Central memory CD8-positive, alpha-beta T cell (primary cell): ENCODE measurements around the gene CHL1.

ENCODE experiments used
- ATAC-seq: fragments of 150-1000 bp; cut with Tn5 transposase; replicated peaks from 2 replicates; pipeline ENCODE4 v1.10.0; 2022; ENCODE audit warnings: mild to moderate bottlenecking, moderate FRiP score, moderate number of reproducible peaks; ENCODE audit not compliant: poor library complexity, severe bottlenecking; ENCODE audit errors: extremely low read depth
- DNase-seq, 2 donors: peaks; one replicate each; pipeline ENCODE4 v3.0.0; 2021; ENCODE audit warnings: low spot score in 2 of 2
- H3K27ac Mint-ChIP-seq: one replicate; pipeline ENCODE4 v1.8.0; 2022; ENCODE audit warnings: low read depth, mild to moderate bottlenecking, moderate library complexity, mixed read lengths
- H3K27me3 Mint-ChIP-seq: one replicate; pipeline ENCODE4 v1.8.0; 2022; ENCODE audit warnings: mixed read lengths
- H3K36me3 Mint-ChIP-seq: one replicate; pipeline ENCODE4 v1.8.0; 2022; ENCODE audit warnings: mild to moderate bottlenecking, moderate library complexity, mixed read lengths; ENCODE audit not compliant: insufficient read depth
- H3K4me1 Mint-ChIP-seq: one replicate; pipeline ENCODE4 v1.8.0; 2022; ENCODE audit warnings: mixed read lengths
- H3K4me3 Mint-ChIP-seq: one replicate; pipeline ENCODE4 v1.8.0; 2022; ENCODE audit warnings: mild to moderate bottlenecking, moderate library complexity, mixed read lengths
- H3K9me3 Mint-ChIP-seq: one replicate; pipeline ENCODE4 v1.8.0; 2022; ENCODE audit warnings: mixed read lengths

Gene CHL1

DNA sequence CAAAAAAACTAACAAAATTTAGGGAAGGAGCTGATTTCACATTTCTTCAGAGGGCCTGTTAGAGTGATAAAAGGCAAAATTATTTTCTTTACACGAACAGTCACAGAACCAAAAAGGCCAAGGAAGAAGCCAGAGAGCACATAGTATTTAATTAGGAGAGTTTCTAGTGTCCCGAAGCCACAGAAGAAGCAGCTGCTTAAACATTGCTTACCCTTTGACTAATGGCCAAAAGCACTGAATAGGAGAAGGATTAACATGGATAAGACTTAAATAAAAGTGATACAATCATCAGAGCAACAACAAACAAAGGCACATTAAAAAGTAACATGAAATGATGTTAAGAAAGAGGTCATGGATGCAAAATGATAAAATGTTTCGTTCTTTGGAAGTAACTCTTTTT lies 98.6 kb downstream of the CHL1 start:
- Mint-ChIP-seq H3K4me3 (no peak overlapping the region), H3K9me3 (peaks cover 20% of the 10 kb centered on the region), H3K36me3 (no peaks in the 10 kb centered on the region), H3K27me3 (no peaks in the 10 kb centered on the region), H3K4me1 (no peaks in the 10 kb centered on the region), H3K27ac (no peak overlapping the region)
- DNase-seq = no peak
- no peak for ATAC-seq

DNA sequence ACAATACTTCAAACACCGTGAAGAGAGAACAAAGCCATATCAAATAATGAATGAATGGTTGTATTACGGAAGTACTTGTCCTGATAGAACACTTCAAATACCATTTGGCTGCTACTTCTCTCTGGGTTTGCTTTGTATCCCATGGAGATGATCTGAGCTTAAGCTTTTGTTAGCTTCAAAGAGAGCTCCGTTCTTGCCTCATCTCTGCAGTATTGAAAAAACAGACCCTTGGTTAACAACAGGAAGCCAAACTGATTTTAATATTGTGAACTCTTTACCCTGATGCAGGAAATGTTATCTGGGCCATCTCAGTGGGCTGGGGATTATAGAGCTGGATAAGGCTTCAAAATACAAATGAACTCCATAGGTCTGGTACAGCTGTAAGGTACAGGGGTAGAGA lies 101.0 kb downstream of the CHL1 start:
- Mint-ChIP-seq H3K4me1 (no peaks in the 10 kb centered on the region), H3K9me3 (peaks cover 27% of the 10 kb centered on the region), H3K4me3 (no peak overlapping the region), H3K27ac (no peak overlapping the region), H3K36me3 (no peaks in the 10 kb centered on the region), H3K27me3 (no peaks in the 10 kb centered on the region)
- DNase-seq (no peak), ATAC-seq (no peak)

DNA sequence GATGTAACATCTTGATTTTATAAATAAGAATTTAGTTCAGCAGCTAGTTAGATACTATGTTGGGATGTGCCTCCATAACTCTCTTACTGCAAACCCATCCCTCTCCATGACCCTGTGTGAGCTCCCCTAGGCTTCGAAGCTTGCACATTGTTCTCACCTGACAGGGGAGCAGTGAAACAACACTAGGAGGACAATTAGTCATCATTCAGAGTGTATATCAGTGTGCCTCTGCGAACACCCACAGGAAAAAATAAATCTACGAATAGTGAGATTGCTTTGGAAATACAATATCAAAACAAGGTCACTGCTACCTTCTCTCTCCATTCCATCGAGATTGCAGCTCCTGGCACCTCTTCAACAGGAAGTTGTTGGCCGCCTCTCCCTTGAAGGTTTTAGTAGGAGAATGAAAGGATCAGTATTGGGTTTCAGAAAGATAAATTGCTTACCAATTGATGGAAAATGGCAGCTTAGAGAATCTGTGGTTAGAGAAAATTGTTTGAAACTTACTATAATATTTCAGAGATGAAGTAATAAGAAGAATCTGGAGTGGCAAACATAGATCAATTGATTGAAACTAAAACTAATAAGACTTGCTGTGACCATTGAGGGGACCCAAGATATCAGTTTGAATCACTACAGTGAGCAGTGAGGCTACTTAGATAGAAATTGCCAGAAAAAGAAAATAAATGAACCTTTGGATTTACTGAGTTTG lies 103.2 kb downstream of the CHL1 start:
- no peaks in the 10 kb centered on the region for H3K27me3 Mint-ChIP-seq
- DNase-seq (no peak), ATAC-seq (no peak)
- H3K27ac Mint-ChIP-seq = no peak overlapping the region
- H3K4me1 Mint-ChIP-seq = no peaks in the 10 kb centered on the region
- no peak overlapping the region for H3K4me3 Mint-ChIP-seq
- no peaks in the 10 kb centered on the region for H3K36me3 Mint-ChIP-seq
- H3K9me3 Mint-ChIP-seq = peaks cover 28% of the 10 kb centered on the region

DNA sequence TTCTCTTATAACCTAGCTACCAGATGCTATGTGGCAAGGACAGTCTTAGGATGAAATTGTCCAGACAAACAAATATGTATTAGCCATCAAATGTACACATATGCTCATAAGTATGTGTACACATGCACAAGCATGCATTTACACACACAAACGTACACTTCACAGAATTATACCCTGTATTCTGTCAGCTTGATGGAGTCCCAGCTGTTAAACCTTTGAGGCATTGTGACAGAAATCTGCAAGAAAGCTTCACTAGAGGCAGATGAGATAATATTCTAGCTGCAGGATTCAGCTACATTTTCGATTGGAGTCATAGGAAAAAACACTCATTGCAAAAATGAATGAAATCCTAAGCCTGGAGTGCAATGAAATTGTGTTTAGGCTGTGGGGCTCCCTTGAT lies 110.6 kb downstream of the CHL1 start:
- Mint-ChIP-seq H3K27ac (no peak overlapping the region), H3K36me3 (no peaks in the 10 kb centered on the region), H3K4me1 (no peaks in the 10 kb centered on the region), H3K9me3 (peaks cover 21% of the 10 kb centered on the region), H3K27me3 (no peaks in the 10 kb centered on the region), H3K4me3 (no peak overlapping the region)
- no peak for DNase-seq
- no peak for ATAC-seq

DNA sequence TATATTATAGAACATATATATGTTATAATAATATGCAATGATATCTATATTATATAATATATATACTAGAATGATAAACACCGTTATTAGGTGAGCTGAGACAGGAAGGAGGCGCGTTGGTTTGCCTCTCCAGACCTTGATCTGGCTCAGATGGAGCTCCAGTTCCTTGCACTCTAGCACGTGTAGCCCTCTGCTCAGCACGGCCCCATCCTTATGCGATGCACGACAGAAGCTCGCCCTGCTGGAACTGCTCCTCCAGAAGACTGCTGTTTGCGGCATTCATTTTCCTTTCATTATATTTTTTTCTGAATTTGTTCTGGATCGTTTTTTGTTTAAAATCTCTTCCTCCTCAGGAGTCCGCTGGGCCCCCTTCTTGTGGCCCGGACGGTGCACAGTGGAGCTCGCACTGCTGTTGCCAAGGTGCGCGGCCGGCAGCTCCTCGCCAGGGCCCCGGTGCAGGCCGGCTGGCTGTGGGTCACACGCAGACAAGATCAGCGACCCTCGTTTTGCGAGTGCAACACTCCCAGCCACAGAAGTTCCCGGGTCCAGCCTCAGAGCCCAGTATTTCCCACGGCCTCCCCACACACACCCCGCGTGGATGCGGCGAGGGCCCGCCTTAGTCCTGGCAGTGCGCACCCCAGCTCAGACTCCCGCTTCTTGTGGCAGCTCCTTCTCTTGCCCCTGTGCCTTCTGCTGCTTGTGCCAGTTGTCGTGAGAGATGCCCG lies 112.2 kb downstream of the CHL1 start:
- no peaks in the 10 kb centered on the region for H3K36me3 Mint-ChIP-seq
- no peak for DNase-seq
- no peak for ATAC-seq
- H3K9me3 Mint-ChIP-seq = peaks cover 12% of the 10 kb centered on the region
- no peak overlapping the region for H3K4me3 Mint-ChIP-seq
- no peaks in the 10 kb centered on the region for H3K27me3 Mint-ChIP-seq
- H3K27ac Mint-ChIP-seq = no peak overlapping the region
- no peaks in the 10 kb centered on the region for H3K4me1 Mint-ChIP-seq

DNA sequence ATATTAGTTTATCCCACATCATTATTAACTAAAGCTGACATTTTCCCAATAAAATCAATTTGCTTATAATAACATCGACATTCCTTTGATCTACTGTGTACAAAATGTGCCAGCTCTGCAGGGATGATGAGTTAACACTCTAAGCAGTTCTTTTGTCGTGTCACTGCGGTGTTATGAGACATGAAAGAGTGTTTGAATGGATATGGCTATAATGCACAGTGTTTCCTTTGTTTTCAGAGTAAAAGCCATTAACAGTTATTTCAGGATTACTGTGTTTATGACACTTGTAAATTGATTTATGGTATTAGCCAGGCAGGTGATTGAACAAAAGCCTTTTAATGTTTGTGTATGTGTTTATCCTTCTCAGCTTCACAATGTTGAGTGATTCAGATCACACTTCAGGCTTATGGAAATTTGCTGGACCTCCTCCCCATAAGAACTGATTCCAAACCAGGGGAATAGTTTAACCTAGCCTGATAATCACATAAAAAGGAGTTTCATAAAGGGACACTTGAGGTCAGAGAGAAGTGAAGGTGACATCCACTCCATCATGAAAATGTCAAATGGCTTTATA lies 115.7 kb downstream of the CHL1 start:
- no peaks in the 10 kb centered on the region for H3K27me3 Mint-ChIP-seq
- ATAC-seq (no peak), DNase-seq (no peak)
- H3K4me1 Mint-ChIP-seq = no peaks in the 10 kb centered on the region
- no peak overlapping the region for H3K4me3 Mint-ChIP-seq
- no peak overlapping the region for H3K27ac Mint-ChIP-seq
- H3K9me3 Mint-ChIP-seq = peaks cover 12% of the 10 kb centered on the region
- H3K36me3 Mint-ChIP-seq = no peaks in the 10 kb centered on the region

DNA sequence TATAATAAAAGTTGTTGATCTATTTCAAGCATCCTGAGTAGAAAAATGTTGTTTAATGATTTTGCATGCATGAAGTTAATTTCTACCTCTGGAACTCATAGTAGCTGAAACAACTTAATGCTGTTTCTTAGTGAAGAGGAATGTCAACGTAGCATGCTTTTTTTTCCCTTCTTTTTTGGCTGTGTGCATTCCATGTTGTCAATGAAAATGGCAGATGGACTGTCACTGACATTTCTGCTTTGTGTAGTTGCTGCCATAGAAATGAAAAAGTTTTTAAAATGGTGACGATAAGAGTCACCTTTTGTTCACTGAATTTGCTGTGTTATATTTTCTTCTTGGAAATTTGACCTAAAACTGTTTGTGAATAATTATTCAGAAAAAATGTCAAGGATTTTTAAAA lies 116.3 kb downstream of the CHL1 start:
- Mint-ChIP-seq H3K4me1 (no peaks in the 10 kb centered on the region), H3K27ac (no peak overlapping the region)
- ATAC-seq = no peak

DNA sequence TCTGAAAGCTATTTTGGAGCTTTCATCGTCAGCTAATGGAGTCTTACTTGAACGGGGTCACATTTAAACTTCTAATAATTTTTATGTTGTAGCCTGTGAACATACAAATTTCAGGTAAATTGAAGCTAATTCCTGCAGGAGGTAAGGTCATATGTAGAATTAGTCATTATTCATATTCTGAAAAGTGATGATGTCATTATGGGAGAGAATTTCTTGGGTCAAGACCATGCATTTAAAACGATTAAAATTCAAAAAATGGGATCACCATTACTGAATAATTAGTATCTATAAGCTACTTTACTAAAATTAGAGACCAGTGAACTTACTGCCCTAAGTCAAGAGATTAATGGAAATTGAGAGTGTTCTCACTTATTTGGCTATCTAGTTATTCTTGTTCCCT lies 120.4 kb downstream of the CHL1 start:
- Mint-ChIP-seq H3K36me3 (no peaks in the 10 kb centered on the region), H3K27me3 (no peaks in the 10 kb centered on the region), H3K9me3 (peaks cover 5% of the 10 kb centered on the region), H3K4me3 (no peak overlapping the region), H3K4me1 (no peaks in the 10 kb centered on the region), H3K27ac (no peak overlapping the region)
- no peak for ATAC-seq
- no peak for DNase-seq

More for the DNA sequence above, 116.3 kb downstream of the CHL1 start:
- no peaks in the 10 kb centered on the region for H3K27me3 Mint-ChIP-seq
- no peaks in the 10 kb centered on the region for H3K36me3 Mint-ChIP-seq
- H3K4me3 Mint-ChIP-seq = no peak overlapping the region
- peaks cover 12% of the 10 kb centered on the region for H3K9me3 Mint-ChIP-seq
- DNase-seq = no peak

DNA sequence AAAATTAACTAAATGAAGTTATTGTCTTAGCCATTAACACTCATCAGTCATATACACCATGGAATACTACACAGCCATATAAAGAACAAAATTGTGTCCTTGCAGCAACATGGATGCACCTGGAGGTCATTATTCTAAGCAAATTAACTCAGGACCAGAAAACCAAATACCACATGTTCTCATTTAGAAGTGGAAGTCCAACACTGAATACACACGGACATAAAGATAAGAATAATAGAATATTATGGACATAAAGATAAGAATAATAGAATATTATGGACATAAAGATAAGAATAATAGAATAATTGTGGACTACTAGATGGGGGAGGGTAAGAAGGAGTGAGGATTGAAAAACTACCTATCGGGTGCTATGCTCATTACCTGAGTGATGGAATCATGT lies 122.3 kb downstream of the CHL1 start:
- ATAC-seq (no peak), DNase-seq (no peak)
- H3K27ac Mint-ChIP-seq = no peak overlapping the region
- peaks cover 5% of the 10 kb centered on the region for H3K9me3 Mint-ChIP-seq
- H3K27me3 Mint-ChIP-seq = no peaks in the 10 kb centered on the region
- H3K36me3 Mint-ChIP-seq = no peaks in the 10 kb centered on the region
- H3K4me1 Mint-ChIP-seq = no peaks in the 10 kb centered on the region
- H3K4me3 Mint-ChIP-seq = no peak overlapping the region

DNA sequence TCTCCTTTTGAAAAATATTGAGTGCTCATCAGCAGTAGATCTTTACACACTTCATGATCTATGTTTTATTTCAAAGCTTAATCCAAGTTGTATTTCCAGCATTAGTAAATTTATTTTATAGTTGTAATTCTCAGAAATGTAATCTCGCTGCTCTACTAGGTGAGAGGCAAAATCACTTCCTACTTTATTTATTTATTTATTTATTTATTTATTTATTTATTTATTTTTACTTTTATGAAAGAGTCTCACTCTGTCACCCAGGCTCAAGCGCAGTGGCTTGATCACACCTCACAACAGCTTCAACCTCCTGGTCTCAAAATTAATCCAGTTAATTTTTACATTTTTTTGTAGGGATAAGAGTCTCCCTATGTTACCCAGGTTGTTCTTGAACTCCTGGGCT lies 127.9 kb downstream of the CHL1 start:
- Mint-ChIP-seq H3K9me3 (no peaks in the 10 kb centered on the region), H3K4me1 (no peaks in the 10 kb centered on the region), H3K36me3 (no peaks in the 10 kb centered on the region), H3K4me3 (no peak overlapping the region), H3K27me3 (no peaks in the 10 kb centered on the region), H3K27ac (no peak overlapping the region)
- ATAC-seq = no peak
- no peak for DNase-seq

DNA sequence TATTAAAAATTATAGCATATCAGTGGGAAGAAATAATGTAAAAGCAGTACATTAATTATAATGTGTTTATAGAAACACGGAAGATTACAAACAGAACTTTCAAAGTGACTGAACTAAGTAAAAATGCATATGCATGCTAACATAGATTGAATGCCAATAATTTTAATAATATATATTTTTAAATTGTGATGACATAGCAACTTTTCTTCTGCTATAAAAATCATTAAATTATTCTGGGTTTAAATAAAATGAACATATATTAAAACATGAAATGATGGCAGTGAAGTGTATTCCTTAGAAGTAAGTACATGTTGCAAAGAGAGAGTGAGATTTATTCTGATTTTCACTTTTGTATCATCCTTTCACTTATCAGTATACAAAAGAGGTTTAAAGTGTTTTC lies 128.9 kb downstream of the CHL1 start:
- ATAC-seq (no peak), DNase-seq (no peak)
- Mint-ChIP-seq H3K36me3 (no peaks in the 10 kb centered on the region), H3K4me1 (no peaks in the 10 kb centered on the region), H3K27me3 (no peaks in the 10 kb centered on the region), H3K27ac (no peak overlapping the region), H3K9me3 (no peaks in the 10 kb centered on the region), H3K4me3 (no peak overlapping the region)

DNA sequence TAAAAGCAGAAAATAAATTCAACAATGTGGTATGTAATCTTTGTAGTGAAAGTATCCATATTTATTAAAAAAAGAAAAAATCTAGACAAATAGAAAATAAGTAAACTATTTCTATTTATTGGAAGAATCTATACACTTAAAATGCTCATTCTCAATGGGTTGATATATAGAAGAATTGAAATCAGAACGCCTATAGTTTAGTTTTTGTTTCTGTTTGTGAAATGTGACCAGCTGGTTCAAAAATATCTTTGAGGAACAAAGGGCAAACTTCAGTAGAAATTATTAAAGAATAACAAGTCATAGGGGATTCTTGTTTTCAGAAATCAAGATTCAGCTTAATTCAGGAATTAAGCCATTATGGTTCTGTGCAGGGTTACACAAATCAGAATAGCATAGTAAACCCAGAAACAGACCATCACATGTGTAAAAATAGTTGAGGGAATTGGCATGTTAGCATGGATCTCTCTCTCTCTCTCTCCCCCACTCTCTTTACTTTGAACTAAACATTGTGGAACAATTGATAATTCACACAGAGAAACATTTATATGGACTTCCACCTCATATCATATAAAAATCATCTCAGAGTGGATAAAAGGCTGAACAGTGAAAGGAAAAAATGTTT lies 134.0 kb downstream of the CHL1 start:
- Mint-ChIP-seq H3K4me1 (no peaks in the 10 kb centered on the region), H3K9me3 (no peaks in the 10 kb centered on the region), H3K27ac (no peak overlapping the region), H3K4me3 (no peak overlapping the region), H3K36me3 (no peaks in the 10 kb centered on the region), H3K27me3 (no peaks in the 10 kb centered on the region)
- ATAC-seq (no peak), DNase-seq (no peak)

DNA sequence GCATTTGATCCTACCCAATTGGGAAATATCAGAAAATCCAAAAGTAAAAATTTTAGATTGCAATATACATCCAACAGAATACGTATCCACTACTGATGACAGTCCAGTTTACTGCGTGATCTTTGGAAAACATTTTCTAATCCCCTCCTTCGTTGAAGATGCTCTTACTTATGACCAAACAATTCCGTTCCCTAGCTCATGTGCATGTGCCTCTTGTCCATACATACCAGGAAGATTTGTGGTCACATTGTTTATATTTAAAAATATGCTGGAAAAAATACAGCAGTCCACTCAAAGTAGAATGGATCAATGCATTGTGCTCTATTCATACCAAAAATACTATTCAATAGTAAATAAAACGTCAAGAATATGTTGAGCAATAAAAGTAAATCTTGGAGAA lies 135.3 kb downstream of the CHL1 start:
- H3K27ac Mint-ChIP-seq = no peak overlapping the region
- no peaks in the 10 kb centered on the region for H3K27me3 Mint-ChIP-seq
- H3K4me1 Mint-ChIP-seq = no peaks in the 10 kb centered on the region
- ATAC-seq (no peak), DNase-seq (no peak)
- no peaks in the 10 kb centered on the region for H3K36me3 Mint-ChIP-seq
- H3K4me3 Mint-ChIP-seq = no peak overlapping the region
- H3K9me3 Mint-ChIP-seq = no peaks in the 10 kb centered on the region
